ENCODE measurements around the gene CYGB. TPM values are rescaled to one million over a fixed set of nuclear protein-coding genes. Genes with fewer than 3 reads are reported as not detected.

Gene CYGB
- total and polyA plus RNA-seq, 9 of the 15 experiments (the other 6 are each of a cell fraction or from before 2014, with no cell fraction given): 0.08 to 0.95 (median 0.18) TPM; not detected in 5

DNA sequence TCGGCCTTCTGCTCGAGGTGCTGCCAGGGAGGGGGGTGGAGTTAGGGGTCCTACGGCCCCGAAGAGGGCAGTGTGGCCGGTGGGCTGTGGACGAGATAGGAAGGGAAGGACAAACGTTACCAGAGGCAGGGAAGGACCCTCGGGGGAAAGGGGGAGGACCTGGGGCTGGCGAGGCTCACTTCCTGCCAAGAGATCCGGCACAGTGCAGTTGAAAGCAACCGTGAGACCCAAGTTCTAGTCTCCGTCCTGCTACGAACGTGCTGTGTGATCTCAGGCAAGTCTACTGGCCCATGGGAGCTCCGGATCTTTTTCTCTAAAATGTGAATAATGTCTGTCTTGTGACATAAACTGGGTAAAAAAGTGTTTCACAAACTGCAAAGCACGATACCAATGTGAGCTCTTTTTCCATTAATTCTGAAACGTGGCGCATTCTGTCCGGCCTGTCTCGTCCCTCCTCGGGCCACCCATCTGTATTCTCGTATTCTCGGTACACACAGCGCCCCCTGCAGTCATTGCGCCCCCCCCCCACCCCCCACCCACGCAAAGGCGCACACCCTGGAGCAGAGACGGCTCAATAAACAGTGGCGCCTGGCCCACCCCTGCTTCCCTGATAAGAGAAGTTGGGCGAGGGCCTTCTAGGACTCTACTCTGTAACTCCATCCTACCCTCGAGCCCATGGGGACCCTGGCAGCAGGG, 8.8 kb downstream of the CYGB start (continued):
- TF ChIP-seq, protein P1, sequence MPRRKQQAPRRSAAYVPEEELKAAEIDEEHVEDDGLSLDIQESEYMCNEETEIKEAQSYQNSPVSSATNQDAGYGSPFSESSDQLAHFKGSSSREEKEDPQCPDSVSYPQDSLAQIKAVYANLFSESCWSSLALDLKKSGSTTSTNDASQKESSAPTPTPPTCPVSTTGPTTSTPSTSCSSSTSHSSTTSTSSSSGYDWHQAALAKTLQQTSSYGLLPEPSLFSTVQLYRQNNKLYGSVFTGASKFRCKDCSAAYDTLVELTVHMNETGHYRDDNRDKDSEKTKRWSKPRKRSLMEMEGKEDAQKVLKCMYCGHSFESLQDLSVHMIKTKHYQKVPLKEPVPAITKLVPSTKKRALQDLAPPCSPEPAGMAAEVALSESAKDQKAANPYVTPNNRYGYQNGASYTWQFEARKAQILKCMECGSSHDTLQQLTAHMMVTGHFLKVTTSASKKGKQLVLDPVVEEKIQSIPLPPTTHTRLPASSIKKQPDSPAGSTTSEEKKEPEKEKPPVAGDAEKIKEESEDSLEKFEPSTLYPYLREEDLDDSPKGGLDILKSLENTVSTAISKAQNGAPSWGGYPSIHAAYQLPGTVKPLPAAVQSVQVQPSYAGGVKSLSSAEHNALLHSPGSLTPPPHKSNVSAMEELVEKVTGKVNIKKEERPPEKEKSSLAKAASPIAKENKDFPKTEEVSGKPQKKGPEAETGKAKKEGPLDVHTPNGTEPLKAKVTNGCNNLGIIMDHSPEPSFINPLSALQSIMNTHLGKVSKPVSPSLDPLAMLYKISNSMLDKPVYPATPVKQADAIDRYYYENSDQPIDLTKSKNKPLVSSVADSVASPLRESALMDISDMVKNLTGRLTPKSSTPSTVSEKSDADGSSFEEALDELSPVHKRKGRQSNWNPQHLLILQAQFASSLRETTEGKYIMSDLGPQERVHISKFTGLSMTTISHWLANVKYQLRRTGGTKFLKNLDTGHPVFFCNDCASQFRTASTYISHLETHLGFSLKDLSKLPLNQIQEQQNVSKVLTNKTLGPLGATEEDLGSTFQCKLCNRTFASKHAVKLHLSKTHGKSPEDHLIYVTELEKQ (CRISPR knock-in tag; IDR thresholded peaks at IDR 0.05): no peak
- TF ChIP-seq MTA2 (IDR thresholded peaks at IDR 0.05; ENCODE audit: low read depth) (peak; percentile 12; the same call in 1 of the 2 replicates), PHF8 (IDR thresholded peaks at IDR 0.05; ENCODE audit: borderline replicate concordance, low read length) (peak; percentile 33; the same call in 1 of the 2 replicates), PTTG1 (tag; IDR thresholded peaks at IDR 0.05; ENCODE audit: low read depth) (no peak), SMARCA4 (IDR thresholded peaks at IDR 0.05) (peak; percentile 24; the same call in 1 of the 2 replicates), L3MBTL2 (IDR thresholded peaks at IDR 0.05) (no peak), XRCC4 (IDR thresholded peaks at IDR 0.05; ENCODE audit: extremely low read depth, insufficient read depth, insufficient read length) (no peak), POLR2AphosphoS5 (IDR thresholded peaks at IDR 0.05; ENCODE audit: control insufficient read depth, insufficient read depth, low read depth, low read length) (0 out of 2 replicates have a peak, but pooled peaks have one; percentile 10)
- TF ChIP-seq, protein P2, sequence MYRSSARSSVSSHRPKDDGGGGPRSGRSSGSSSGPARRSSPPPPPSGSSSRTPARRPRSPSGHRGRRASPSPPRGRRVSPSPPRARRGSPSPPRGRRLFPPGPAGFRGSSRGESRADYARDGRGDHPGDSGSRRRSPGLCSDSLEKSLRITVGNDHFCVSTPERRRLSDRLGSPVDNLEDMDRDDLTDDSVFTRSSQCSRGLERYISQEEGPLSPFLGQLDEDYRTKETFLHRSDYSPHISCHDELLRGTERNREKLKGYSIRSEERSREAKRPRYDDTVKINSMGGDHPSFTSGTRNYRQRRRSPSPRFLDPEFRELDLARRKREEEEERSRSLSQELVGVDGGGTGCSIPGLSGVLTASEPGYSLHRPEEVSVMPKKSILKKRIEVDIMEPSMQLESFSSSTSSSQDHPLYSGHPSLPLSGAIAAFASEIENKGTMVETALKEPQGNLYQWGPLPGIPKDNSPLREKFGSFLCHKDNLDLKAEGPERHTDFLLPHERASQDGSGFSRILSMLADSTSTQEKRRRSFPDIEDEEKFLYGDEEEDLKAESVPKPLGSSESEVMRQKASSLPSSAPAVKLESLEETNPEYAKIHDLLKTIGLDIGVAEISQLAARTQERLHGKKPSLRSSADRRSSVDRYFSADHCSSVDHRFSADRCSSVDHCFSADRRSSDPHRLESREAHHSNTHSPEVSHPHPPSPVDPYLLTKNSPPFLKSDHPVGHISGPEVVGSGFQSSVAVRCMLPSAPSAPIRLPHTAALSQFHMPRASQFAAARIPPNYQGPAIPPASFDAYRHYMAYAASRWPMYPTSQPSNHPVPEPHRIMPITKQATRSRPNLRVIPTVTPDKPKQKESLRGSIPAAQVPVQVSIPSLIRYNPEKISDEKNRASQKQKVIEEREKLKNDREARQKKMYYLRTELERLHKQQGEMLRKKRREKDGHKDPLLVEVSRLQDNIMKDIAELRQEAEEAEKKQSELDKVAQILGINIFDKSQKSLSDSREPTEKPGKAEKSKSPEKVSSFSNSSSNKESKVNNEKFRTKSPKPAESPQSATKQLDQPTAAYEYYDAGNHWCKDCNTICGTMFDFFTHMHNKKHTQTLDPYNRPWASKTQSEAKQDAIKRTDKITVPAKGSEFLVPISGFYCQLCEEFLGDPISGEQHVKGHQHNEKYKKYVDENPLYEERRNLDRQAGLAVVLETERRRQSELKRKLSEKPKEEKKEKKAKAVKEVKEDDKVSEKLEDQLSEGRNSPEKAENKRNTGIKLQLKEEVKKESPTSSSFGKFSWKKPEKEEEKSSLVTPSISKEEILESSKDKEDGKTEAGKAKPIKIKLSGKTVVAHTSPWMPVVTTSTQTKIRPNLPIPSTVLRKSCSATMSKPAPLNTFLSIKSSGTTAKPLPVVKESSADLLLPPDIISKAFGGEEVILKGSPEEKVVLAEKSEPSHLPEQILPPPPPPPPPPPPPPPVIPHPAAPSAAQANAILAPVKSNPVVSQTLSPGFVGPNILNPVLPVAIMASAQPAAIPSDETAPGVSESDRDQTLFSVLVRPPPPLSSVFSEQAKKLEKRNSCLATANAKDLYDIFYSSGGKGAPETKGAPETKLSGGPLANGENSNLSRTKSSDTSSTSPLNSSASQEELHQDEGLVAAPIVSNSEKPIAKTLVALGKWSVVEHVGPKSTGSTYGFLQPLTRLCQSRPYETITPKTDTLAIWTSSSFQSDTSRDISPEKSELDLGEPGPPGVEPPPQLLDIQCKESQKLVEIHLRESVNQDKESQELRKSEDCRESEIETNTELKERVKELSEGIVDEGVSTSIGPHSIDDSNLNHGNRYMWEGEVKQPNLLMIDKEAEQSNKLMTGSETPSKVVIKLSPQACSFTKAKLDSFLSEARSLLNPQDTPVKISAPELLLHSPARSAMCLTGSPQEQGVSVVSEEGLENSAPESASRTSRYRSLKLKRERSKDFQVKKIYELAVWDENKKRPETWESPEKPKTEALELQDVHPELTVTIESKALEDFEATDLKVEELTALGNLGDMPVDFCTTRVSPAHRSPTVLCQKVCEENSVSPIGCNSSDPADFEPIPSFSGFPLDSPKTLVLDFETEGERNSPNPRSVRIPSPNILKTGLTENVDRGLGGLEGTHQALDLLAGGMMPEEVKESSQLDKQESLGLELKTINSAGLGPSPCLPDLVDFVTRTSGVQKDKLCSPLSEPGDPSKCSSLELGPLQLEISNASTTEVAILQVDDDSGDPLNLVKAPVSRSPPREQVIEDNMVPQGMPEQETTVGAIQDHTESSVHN (IDR thresholded peaks at IDR 0.05; ENCODE audit: borderline replicate concordance in 1 of 2, low read depth in 1 of 2): no peak
- TF ChIP-seq, protein P3, sequence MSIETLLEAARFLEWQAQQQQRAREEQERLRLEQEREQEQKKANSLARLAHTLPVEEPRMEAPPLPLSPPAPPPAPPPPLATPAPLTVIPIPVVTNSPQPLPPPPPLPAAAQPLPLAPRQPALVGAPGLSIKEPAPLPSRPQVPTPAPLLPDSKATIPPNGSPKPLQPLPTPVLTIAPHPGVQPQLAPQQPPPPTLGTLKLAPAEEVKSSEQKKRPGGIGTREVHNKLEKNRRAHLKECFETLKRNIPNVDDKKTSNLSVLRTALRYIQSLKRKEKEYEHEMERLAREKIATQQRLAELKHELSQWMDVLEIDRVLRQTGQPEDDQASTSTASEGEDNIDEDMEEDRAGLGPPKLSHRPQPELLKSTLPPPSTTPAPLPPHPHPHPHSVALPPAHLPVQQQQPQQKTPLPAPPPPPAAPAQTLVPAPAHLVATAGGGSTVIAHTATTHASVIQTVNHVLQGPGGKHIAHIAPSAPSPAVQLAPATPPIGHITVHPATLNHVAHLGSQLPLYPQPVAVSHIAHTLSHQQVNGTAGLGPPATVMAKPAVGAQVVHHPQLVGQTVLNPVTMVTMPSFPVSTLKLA (conservative IDR thresholded peaks at IDR 0.05): peak in 1 of 2 experiments; percentile 35; a peak in 2 of 4 replicates
- TF ChIP-seq, protein P4, sequence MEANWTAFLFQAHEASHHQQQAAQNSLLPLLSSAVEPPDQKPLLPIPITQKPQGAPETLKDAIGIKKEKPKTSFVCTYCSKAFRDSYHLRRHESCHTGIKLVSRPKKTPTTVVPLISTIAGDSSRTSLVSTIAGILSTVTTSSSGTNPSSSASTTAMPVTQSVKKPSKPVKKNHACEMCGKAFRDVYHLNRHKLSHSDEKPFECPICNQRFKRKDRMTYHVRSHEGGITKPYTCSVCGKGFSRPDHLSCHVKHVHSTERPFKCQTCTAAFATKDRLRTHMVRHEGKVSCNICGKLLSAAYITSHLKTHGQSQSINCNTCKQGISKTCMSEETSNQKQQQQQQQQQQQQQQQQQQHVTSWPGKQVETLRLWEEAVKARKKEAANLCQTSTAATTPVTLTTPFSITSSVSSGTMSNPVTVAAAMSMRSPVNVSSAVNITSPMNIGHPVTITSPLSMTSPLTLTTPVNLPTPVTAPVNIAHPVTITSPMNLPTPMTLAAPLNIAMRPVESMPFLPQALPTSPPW (CRISPR knock-in tag; IDR thresholded peaks at IDR 0.05): peak; percentile 85

Measured in K562 (cell line).